ENCODE measurements around the gene ALPG. TPM values are rescaled to one million over a fixed set of nuclear protein-coding genes. Genes with fewer than 3 reads are reported as not detected.

The ALPG gene
- total RNA-seq, 1 experiment from 2014 or later = 0.10 TPM

GRCh38 chr2:232447091-232447620 is 40.5 kb downstream of the ALPG start:
- H3K36me3 ChIP-seq (ENCODE audit: control insufficient read depth in 1 of 2, insufficient read depth in 2 of 2, low read length in 2 of 2) = no peaks in the 10 kb centered on the region
- H3K9me2 ChIP-seq (ENCODE audit: insufficient read depth) = no peaks in the 10 kb centered on the region
- peaks cover 0 to 10% of the 10 kb centered on the region in 2 experiments; a peak in 2 of 4 replicates for H3K4me1 ChIP-seq (ENCODE audit: control insufficient read depth in 1 of 2, insufficient read depth in 2 of 2, low read length in 2 of 2)
- ATAC-seq (no peak), DNase-seq (ENCODE audit: low read depth, low spot score) (no peak)
- ChIA-PET POLR2A (no interaction called here), RAD21 (ENCODE audit: low non-redundant PET in 1 of 2, low total read pairs in 2 of 2, uncharacterized antibody in 2 of 2, unreplicated experiment in 2 of 2) (interaction anchor here in 1 of 2 experiments (1.1 to 1.2 kb wide), 2 partner anchors 73 to 75 kb away, joined by 3 read pairs; partner anchors contain the start of gene PRSS56), CTCF (interaction anchor here (0.9 to 1.6 kb wide), 3 partner anchors 10 to 75 kb away, joined by 3 to 5 read pairs (median 3); partner anchors contain the start of gene PRSS56)
- H3K9ac ChIP-seq (ENCODE audit: low read length) = no peak overlapping the region
- H3K27me3 ChIP-seq (ENCODE audit: insufficient read depth, low read length) = no peaks in the 10 kb centered on the region
- no peak overlapping the region for H3K4me3 ChIP-seq (replicated peaks in 1 of 2; ENCODE audit: low read depth in 1 of 2, low read length in 2 of 2)
- TF ChIP-seq CTCF (IDR thresholded peaks at IDR 0.05 in 2 of 3, conservative IDR thresholded peaks at IDR 0.05 in 1 of 3; ENCODE audit: borderline replicate concordance in 1 of 3, insufficient read depth in 1 of 3, low read depth in 2 of 3, low read length in 2 of 3) = no peak
- no peak for TF ChIP-seq ZFX (IDR thresholded peaks at IDR 0.05)
- TF ChIP-seq POLR2A (IDR thresholded peaks at IDR 0.05; ENCODE audit: borderline replicate concordance, extremely low read depth, insufficient read depth, insufficient read length) = no peak
- TF ChIP-seq SP1 (IDR thresholded peaks at IDR 0.05; ENCODE audit: low read depth) = no peak
- no peak for TF ChIP-seq REST (IDR thresholded peaks at IDR 0.05; ENCODE audit: low read depth)
- H2AFZ ChIP-seq (ENCODE audit: low read depth, low read length, poor library complexity, severe bottlenecking) = no peak overlapping the region
- no peaks in the 10 kb centered on the region for H3K9me3 ChIP-seq (ENCODE audit: control insufficient read depth in 1 of 2, insufficient read depth in 1 of 2, low read depth in 1 of 2, low read length in 2 of 2)
- no peak overlapping the region for H3K27ac ChIP-seq (ENCODE audit: low read depth, low read length)
- no peaks in the 10 kb centered on the region for H3K79me2 ChIP-seq (ENCODE audit: insufficient read depth, low read length)
- no peaks in the 10 kb centered on the region for H4K20me1 ChIP-seq (ENCODE audit: insufficient read depth)
- BruUV-seq (replicated peaks) = no TSS peak
- H3K4me2 ChIP-seq (ENCODE audit: low read length) = no peak overlapping the region
- intact Hi-C loops (cut with micrococcal nuclease) = no loop called here

All from HCT116 (cell line).